ENCODE data around the gene ATP11B.

GRCh38 chr3:182782149-182782548 lies 11.2 kb upstream of the ATP11B start:
- TF ChIP-seq, protein P1, sequence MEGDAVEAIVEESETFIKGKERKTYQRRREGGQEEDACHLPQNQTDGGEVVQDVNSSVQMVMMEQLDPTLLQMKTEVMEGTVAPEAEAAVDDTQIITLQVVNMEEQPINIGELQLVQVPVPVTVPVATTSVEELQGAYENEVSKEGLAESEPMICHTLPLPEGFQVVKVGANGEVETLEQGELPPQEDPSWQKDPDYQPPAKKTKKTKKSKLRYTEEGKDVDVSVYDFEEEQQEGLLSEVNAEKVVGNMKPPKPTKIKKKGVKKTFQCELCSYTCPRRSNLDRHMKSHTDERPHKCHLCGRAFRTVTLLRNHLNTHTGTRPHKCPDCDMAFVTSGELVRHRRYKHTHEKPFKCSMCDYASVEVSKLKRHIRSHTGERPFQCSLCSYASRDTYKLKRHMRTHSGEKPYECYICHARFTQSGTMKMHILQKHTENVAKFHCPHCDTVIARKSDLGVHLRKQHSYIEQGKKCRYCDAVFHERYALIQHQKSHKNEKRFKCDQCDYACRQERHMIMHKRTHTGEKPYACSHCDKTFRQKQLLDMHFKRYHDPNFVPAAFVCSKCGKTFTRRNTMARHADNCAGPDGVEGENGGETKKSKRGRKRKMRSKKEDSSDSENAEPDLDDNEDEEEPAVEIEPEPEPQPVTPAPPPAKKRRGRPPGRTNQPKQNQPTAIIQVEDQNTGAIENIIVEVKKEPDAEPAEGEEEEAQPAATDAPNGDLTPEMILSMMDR (conservative IDR thresholded peaks at IDR 0.05; ENCODE audit: low read depth, low read length): no peak
- TF ChIP-seq EZH2 (IDR thresholded peaks at IDR 0.05; ENCODE audit: low read length, unreplicated experiment): no peak
- no peak for TF ChIP-seq EZH2phosphoT487 (IDR thresholded peaks at IDR 0.05; ENCODE audit: borderline replicate concordance, low read length)

Data from PC-3 (cell line).